Esophagus muscularis mucosa (tissue), 4 donors: ENCODE measurements around the gene PLCL1. TPM values are rescaled to one million over a fixed set of nuclear protein-coding genes. Genes with fewer than 3 reads are reported as not detected.

Source experiments
- DNase-seq: peaks from one replicate; pipeline ENCODE4 v3.0.0-alpha.2; 2017; ENCODE audit errors: extremely low spot score
- H3K27ac ChIP-seq, 4 donors: fragments of 200-600 bp; sonication (generic); replicated peaks in 1 of 4; 1 replicate in 3 of 4; 2 replicates in 1 of 4; pipeline ENCODE4 v1.5.1; 2016 to 2019; ENCODE audit warnings: mild to moderate bottlenecking in 1 of 4
- H3K27me3 ChIP-seq, 4 donors: fragments of 200-600 bp; sonication (generic); one replicate each; pipeline versions ENCODE4 v1.5.1 to v1.6.0; 2016 to 2019
- H3K36me3 ChIP-seq, 4 donors: fragments of 200-600 bp; sonication (generic); one replicate each; pipeline ENCODE4 v1.5.1; 2016 to 2019
- H3K4me1 ChIP-seq, 4 donors: fragments of 200-600 bp; sonication (generic); one replicate each; pipeline ENCODE4 v1.5.1; 2016 to 2019
- H3K4me3 ChIP-seq, 4 donors: fragments of 200-600 bp; sonication (generic); 1 replicate in 2 of 4; 2 replicates in 2 of 4; pipeline ENCODE4 v1.5.1; 2016 to 2019; ENCODE audit warnings: mild to moderate bottlenecking in 4 of 4, moderate library complexity in 1 of 4
- H3K9me3 ChIP-seq, 4 donors: fragments of 200-600 bp; sonication (generic); 1 replicate in 3 of 4; 2 replicates in 1 of 4; pipeline ENCODE4 v1.5.1; 2016 to 2019
- EP300 ChIP-seq: sonication (generic); formaldehyde crosslinking; IDR thresholded peaks from one replicate; pipeline ENCODE4 v1.6.1; 2017; ENCODE audit warnings: antibody characterized with exemption
- POLR2A ChIP-seq: fragments of 450-650 bp; IDR thresholded peaks from one replicate; pipeline ENCODE4 v1.6.1; 2017; ENCODE audit warnings: antibody characterized with exemption, moderate library complexity, mild to moderate bottlenecking, low read depth
- POLR2AphosphoS5 ChIP-seq, 2 donors: sonication (generic); formaldehyde crosslinking; IDR thresholded peaks; one replicate each; pipeline ENCODE4 v1.6.1; 2017; ENCODE audit warnings: antibody characterized with exemption in 2 of 2
- WGBS: methylation state at CpG from one replicate; pipeline ENCODE4 v1.1.5; 2018; 5-methylcytosine and 5-hydroxymethylcytosine counted together
- intact Hi-C: fragments of 100-400 bp; cut with DNase I; formaldehyde crosslinking; loops from one replicate; pipeline ENCODE4 v1.15.1; 2023
- total RNA-seq, 4 donors: library from RNA; depleted of rRNA; stranded (reverse); fragments of >200 nt; gene quantifications; one replicate each; pipeline versions ENCODE4 v1.1.0 to v1.2.1, GENCODE V29; 2016
- TF ChIP-seq, protein P1 (sequence below), 3 experiments: fragments of 200-600 bp in 2 of 3; fragments of 450-650 bp in 1 of 3; sonication (generic) in 2 of 3; IDR thresholded peaks; one replicate each; pipeline ENCODE4 v1.5.1; 2017 to 2019; ENCODE audit warnings: antibody characterized with exemption in 3 of 3, mild to moderate bottlenecking in 2 of 3, moderate library complexity in 1 of 3

Gene PLCL1
- total RNA-seq, 4 donors from 2014 or later, result 67.3 to 86.2 (median 79.2) TPM

DNA sequence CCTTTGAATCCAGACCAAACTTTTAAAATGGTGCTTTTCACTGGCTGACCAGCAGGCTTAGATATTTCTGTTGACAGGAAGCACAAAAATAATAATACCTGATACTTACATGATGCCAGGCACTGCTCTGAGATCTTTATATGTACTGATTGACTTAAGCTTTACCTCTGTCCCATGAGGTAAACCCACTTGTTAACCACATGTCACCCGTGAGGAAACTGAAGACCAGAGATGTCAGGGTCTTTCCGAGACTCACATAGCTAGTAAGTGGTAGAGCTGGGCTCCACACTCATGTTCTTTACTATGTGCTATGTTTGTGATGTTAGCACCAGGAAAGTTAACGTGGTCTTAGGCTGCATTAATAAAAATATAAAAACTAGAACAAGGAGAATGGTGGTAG lies 297.7 kb downstream of the PLCL1 start:
- H3K27ac ChIP-seq, result no peak overlapping the region

DNA sequence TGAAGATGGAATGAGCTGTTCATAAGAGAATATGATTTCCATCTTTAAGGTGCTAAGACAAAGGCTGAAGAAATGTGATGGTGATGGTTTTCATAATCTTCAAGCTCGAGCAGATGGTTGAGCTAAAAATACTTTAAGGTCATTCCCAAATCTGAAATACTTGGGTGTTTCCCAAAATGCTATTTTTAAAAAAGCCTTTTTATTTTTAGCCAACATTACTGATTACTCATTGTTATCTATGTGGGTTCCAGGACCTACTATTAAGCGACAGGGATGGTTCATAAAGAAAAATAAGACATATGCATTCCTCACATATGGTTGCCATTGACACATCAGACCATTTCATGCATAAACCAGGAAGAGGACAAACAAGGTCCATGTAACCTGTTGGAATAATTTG lies 298.5 kb downstream of the PLCL1 start:
- peaks cover 0 to 11% (median 8%) of the 10 kb centered on the region in 4 donors for H3K36me3 ChIP-seq
- no peak overlapping the region for H3K27ac ChIP-seq
- 42% methylated on average over 2 of the region's 2 CpGs for WGBS
- H3K4me1 ChIP-seq, result peaks cover 10 to 32% (median 23%) of the 10 kb centered on the region in 4 donors
- TF ChIP-seq, protein P1, sequence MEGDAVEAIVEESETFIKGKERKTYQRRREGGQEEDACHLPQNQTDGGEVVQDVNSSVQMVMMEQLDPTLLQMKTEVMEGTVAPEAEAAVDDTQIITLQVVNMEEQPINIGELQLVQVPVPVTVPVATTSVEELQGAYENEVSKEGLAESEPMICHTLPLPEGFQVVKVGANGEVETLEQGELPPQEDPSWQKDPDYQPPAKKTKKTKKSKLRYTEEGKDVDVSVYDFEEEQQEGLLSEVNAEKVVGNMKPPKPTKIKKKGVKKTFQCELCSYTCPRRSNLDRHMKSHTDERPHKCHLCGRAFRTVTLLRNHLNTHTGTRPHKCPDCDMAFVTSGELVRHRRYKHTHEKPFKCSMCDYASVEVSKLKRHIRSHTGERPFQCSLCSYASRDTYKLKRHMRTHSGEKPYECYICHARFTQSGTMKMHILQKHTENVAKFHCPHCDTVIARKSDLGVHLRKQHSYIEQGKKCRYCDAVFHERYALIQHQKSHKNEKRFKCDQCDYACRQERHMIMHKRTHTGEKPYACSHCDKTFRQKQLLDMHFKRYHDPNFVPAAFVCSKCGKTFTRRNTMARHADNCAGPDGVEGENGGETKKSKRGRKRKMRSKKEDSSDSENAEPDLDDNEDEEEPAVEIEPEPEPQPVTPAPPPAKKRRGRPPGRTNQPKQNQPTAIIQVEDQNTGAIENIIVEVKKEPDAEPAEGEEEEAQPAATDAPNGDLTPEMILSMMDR (IDR thresholded peaks at IDR 0.05), result no peak
- TF ChIP-seq POLR2AphosphoS5 (IDR thresholded peaks at IDR 0.05), result no peak
- no peak overlapping the region for H3K4me3 ChIP-seq
- DNase-seq, result no peak
- intact Hi-C loops, result no loop called here
- no peaks in the 10 kb centered on the region for H3K9me3 ChIP-seq
- no peaks in the 10 kb centered on the region for H3K27me3 ChIP-seq

More for the DNA sequence above, 297.7 kb downstream of the PLCL1 start:
- peaks cover 10 to 33% (median 29%) of the 10 kb centered on the region in 4 donors for H3K4me1 ChIP-seq
- no peak for DNase-seq
- WGBS, result 95% methylated on average over 3 of the region's 3 CpGs
- TF ChIP-seq POLR2AphosphoS5 (IDR thresholded peaks at IDR 0.05), result no peak
- no peak for TF ChIP-seq EP300
- TF ChIP-seq, protein P1 (IDR thresholded peaks at IDR 0.05), result no peak
- no peak for TF ChIP-seq POLR2A
- H3K27me3 ChIP-seq, result no peaks in the 10 kb centered on the region
- H3K36me3 ChIP-seq, result peaks cover 0 to 11% (median 8%) of the 10 kb centered on the region in 4 donors
- H3K4me3 ChIP-seq, result no peak overlapping the region
- intact Hi-C loops, result no loop called here
- no peaks in the 10 kb centered on the region for H3K9me3 ChIP-seq

DNA sequence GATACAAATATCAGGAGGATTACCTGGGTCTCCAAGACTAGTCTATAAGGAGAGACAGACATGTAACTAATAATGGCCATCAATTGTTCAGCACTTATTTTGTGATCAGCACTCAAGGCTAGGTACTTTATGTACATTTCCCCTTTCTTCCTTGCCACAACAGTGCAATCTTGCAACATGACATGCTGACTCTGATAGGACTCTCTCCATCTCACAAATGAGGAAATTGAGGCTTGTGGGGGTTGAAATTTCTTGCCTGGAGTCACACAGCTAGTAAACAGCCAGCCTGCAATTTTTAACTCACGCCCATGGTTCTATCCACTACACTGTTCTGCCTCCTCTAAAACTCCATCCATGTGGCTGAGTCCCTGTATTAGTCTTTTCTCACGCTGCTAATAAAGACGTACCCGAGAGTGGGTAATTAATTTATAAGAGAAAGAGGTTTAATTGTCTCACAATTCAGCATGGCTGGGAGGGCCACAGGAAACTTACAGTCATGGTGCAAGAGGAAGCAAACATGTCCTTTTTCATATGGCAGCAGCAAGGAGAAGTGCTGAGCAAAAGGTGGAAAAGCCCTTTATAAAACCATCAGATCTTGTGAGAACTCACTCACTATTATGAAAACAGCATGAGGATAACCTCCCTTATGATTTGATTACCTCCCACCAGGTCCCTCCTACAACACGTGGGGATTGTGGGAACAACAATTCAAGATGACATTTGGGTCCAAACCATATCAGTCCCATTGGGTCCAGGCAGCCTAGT lies 302.4 kb downstream of the PLCL1 start:
- H3K27ac ChIP-seq, result no peak overlapping the region
- intact Hi-C loops, result no loop called here
- H3K9me3 ChIP-seq, result no peaks in the 10 kb centered on the region
- H3K4me1 ChIP-seq, result peaks cover 4 to 22% (median 10%) of the 10 kb centered on the region in 4 donors
- no peaks in the 10 kb centered on the region for H3K27me3 ChIP-seq
- TF ChIP-seq POLR2AphosphoS5 (IDR thresholded peaks at IDR 0.05), result no peak
- TF ChIP-seq, protein P1 (IDR thresholded peaks at IDR 0.05), result no peak
- TF ChIP-seq POLR2A, result no peak
- TF ChIP-seq EP300, result no peak
- H3K36me3 ChIP-seq, result peaks cover 0 to 11% (median 8%) of the 10 kb centered on the region in 4 donors
- 88% methylated on average over 5 of the region's 5 CpGs for WGBS
- DNase-seq, result no peak
- H3K4me3 ChIP-seq, result no peak overlapping the region

DNA sequence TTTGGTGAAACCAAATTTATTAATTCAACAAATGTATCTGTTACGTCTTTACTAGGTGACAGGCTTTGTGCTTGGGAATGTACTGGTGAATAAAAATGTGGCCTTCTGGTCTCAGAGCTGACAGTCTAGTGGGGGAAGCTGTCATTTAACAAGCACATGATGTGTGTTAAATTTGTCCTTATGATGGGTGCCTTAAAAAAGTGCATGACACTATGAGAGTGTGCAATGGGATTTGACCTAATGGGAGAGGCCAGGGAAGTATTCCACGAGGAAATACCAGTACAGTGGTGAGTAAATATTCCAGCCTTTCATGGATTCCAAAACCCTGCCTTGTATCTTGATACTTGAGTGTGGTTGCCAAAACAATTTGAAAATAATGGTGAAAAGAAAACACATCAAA lies 308.9 kb downstream of the PLCL1 start:
- no peaks in the 10 kb centered on the region for H3K9me3 ChIP-seq
- no peaks in the 10 kb centered on the region for H3K36me3 ChIP-seq
- no peak overlapping the region for H3K27ac ChIP-seq
- no peak overlapping the region for H3K4me3 ChIP-seq
- 59% methylated on average over 2 of the region's 2 CpGs for WGBS
- H3K27me3 ChIP-seq, result no peaks in the 10 kb centered on the region
- no peak for DNase-seq
- intact Hi-C loops, result no loop called here
- TF ChIP-seq POLR2AphosphoS5 (IDR thresholded peaks at IDR 0.05) (no peak), EP300 (no peak), POLR2A (no peak)
- TF ChIP-seq, protein P1 (IDR thresholded peaks at IDR 0.05), result no peak
- peaks cover 25 to 45% (median 32%) of the 10 kb centered on the region in 4 donors for H3K4me1 ChIP-seq
